ENCODE measurements around the gene MBD1.
"Not testable (repeated sequence)": the region's sequence is repeated elsewhere in the genome, so short reads cannot be mapped to it uniquely, and the experiment has no call there.

The MBD1 gene

GRCh38 chr18:50281295-50281971, at the start of gene MBD1:
MBD1 (minus strand) TSS chr18:50281523; CDS start chr18:50279992, 1,531 bp downstream.
- peak; percentile 92 to 93 for DNase-seq (ENCODE audit: low read depth in 2 of 2)

GRCh38 chr18:50330176-50330575, 48.9 kb upstream of the MBD1 start:
- no peak for DNase-seq (ENCODE audit: low read depth in 2 of 2)

GRCh38 chr18:50327983-50328382, 46.7 kb upstream of the MBD1 start:
- no peak for DNase-seq (ENCODE audit: low read depth in 2 of 2)

- no peak for DNase-seq (ENCODE audit: low read depth in 2 of 2)
Measured at GRCh38 chr18:50320719-50321118, 39.4 kb upstream of the MBD1 start.

GRCh38 chr18:50315100-50315871, 34.0 kb upstream of the MBD1 start:
- DNase-seq (ENCODE audit: low read depth in 2 of 2) = no peak

- no peak for DNase-seq (ENCODE audit: low read depth in 2 of 2)
Measured at GRCh38 chr18:50313873-50314460, 32.6 kb upstream of the MBD1 start.

GRCh38 chr18:50313031-50313607, 31.8 kb upstream of the MBD1 start:
- no peak for DNase-seq (ENCODE audit: low read depth in 2 of 2)

GRCh38 chr18:50312296-50313030, 31.1 kb upstream of the MBD1 start:
- no peak for DNase-seq (ENCODE audit: low read depth in 2 of 2)

GRCh38 chr18:50311650-50312049, 30.3 kb upstream of the MBD1 start:
- no peak for DNase-seq (ENCODE audit: low read depth in 2 of 2)

- no peak for DNase-seq (ENCODE audit: low read depth in 2 of 2)
Measured at GRCh38 chr18:50310080-50310479, 28.8 kb upstream of the MBD1 start.

- not testable (repeated sequence) for DNase-seq (ENCODE audit: low read depth in 2 of 2)
Measured at GRCh38 chr18:50308851-50309250, 27.5 kb upstream of the MBD1 start.

- peak; percentile 82 to 87 for DNase-seq (ENCODE audit: low read depth in 2 of 2)
Measured at GRCh38 chr18:50307738-50308470, 26.6 kb upstream of the MBD1 start.

- DNase-seq (ENCODE audit: low read depth in 2 of 2) = no peak
Measured at GRCh38 chr18:50307400-50307737, 26.0 kb upstream of the MBD1 start.

- DNase-seq (ENCODE audit: low read depth in 2 of 2) = no peak
Measured at GRCh38 chr18:50306944-50307343, 25.6 kb upstream of the MBD1 start.

- DNase-seq (ENCODE audit: low read depth in 2 of 2) = no peak
Measured at GRCh38 chr18:50301074-50301473, 19.8 kb upstream of the MBD1 start.

GRCh38 chr18:50299626-50300388, 18.5 kb upstream of the MBD1 start:
- DNase-seq (ENCODE audit: low read depth in 2 of 2) = no peak

GRCh38 chr18:50298443-50299284, 17.3 kb upstream of the MBD1 start:
- no peak for DNase-seq (ENCODE audit: low read depth in 2 of 2)

GRCh38 chr18:50297621-50298442, 16.5 kb upstream of the MBD1 start:
- peak; percentile 58 to 65 for DNase-seq (ENCODE audit: low read depth in 2 of 2)

GRCh38 chr18:50293039-50293438, 11.7 kb upstream of the MBD1 start:
- no peak for DNase-seq (ENCODE audit: low read depth in 2 of 2)

Measured in stimulated activated CD4-positive, alpha-beta T cell treated with anti-CD3 and anti-CD28 coated beads, Interleukin-15, amount 100 ng/mL, for 48 hours (primary cell).